WERI-Rb-1 (cell line): Measurements from ENCODE around the gene PPT2.
"Not testable (repeated sequence)": the region's sequence is repeated elsewhere in the genome, so short reads cannot be mapped to it uniquely, and the experiment has no call there.

Experiments used
- DNase-seq: peaks from one replicate; pipeline ENCODE4 v3.0.0-alpha.2; 2020
- H3K27ac ChIP-seq: fragments of 250-450 bp; sonication (Bioruptor Pico); 2 replicates; pipeline ENCODE4 v1.5.1; 2020; ENCODE audit warnings: mild to moderate bottlenecking, moderate library complexity
- H3K27me3 ChIP-seq: fragments of 250-450 bp; sonication (Bioruptor Pico); 2 replicates; pipeline ENCODE4 v1.5.1; 2021; ENCODE audit warnings: mild to moderate bottlenecking, low read depth, moderate library complexity; ENCODE audit not compliant: insufficient read depth, severe bottlenecking
- H3K36me3 ChIP-seq: fragments of 250-450 bp; sonication (Bioruptor Pico); 2 replicates; pipeline ENCODE4 v1.5.1; 2020; ENCODE audit warnings: mild to moderate bottlenecking, moderate library complexity
- H3K4me3 ChIP-seq: 2 replicates; pipeline ENCODE4 v1.5.1; 2011; ENCODE audit warnings: low read depth, mild to moderate bottlenecking, control low read depth, low read length
- H3K9me3 ChIP-seq: fragments of 250-450 bp; sonication (Bioruptor Pico); 2 replicates; pipeline ENCODE4 v1.5.1; 2021; ENCODE audit warnings: mild to moderate bottlenecking, moderate library complexity; ENCODE audit not compliant: severe bottlenecking
- TF ChIP-seq, protein P1 (sequence below): IDR thresholded peaks from 2 replicates; pipeline ENCODE4 v1.5.1; 2011; ENCODE audit warnings: low read depth, mild to moderate bottlenecking, control low read depth, inconsistent platforms, low read length

Gene PPT2

DNA sequence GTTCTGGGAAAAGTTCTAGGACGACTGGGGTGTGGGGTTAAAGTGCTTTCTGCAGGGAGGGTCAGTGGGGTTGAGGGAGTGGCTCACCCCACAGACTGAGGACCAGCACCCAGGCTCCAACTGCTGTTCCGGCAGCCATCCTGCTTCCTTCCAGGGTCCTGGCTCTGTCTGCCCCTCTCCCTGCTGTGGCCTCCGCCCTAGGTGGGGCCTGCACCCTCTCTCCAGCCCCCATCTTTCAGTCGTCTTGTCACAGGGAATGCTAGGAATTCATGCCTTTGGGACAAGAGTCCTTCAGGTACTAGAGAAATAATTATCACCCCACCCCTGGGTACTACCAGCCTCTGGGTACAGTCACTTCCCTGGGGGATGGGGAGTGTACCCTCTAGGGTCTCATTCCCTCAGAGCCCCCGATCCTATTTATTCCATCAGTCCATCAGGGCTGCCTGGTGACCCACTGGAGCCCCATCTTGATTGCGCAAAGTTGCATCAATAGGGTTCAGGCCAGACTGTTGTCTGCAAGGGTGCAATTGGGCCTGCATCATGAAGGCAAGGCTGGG lies 30.2 kb downstream of the PPT2 start, which contains the start of gene AGER:
TSS of gene AGER (minus strand) at position 170 of the 557 bp plus-strand sequence. CDS start at position 139, 31 bp downstream.
- no peak for DNase-seq
- Histone ChIP-seq H3K36me3 (peaks cover 76% of the 10 kb centered on the region), H3K9me3 (no peaks in the 10 kb centered on the region), H3K4me3 (no peak within 1 kb of the TSS), H3K27ac (no peak within 1 kb of the TSS; the same call in 1 of the 2 replicates), H3K27me3 (no peaks in the 10 kb centered on the region)
- TF ChIP-seq, protein P1, sequence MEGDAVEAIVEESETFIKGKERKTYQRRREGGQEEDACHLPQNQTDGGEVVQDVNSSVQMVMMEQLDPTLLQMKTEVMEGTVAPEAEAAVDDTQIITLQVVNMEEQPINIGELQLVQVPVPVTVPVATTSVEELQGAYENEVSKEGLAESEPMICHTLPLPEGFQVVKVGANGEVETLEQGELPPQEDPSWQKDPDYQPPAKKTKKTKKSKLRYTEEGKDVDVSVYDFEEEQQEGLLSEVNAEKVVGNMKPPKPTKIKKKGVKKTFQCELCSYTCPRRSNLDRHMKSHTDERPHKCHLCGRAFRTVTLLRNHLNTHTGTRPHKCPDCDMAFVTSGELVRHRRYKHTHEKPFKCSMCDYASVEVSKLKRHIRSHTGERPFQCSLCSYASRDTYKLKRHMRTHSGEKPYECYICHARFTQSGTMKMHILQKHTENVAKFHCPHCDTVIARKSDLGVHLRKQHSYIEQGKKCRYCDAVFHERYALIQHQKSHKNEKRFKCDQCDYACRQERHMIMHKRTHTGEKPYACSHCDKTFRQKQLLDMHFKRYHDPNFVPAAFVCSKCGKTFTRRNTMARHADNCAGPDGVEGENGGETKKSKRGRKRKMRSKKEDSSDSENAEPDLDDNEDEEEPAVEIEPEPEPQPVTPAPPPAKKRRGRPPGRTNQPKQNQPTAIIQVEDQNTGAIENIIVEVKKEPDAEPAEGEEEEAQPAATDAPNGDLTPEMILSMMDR = no peak

DNA sequence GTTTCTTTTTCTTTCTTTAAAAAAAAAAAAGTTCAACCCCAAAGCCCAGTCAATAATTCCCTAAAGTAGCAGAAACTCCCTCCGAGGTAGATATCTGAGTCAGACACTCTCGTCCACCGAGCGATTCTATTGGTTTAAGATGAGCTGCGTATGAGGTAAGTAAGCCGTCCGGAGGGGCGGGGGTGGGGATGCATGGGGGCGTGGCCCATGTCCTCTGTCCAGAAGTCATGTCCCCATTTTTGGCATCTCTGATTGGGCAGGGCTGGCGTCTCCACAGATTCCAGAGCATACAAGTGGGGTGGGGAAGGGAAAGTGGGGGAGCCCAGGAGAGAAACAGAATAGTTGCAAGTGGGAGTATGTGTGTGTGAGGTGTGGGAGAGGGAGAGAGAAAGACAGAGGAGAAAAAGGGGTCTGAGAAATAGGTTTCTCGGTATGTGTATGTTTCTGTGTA lies 31.8 kb downstream of the PPT2 start:
- H3K9me3 ChIP-seq, H3K27me3 ChIP-seq, H3K4me3 ChIP-seq, H3K27ac ChIP-seq: not testable (repeated sequence)
- DNase-seq = peak; percentile 89
- H3K36me3 ChIP-seq = peaks cover 65% of the 10 kb centered on the region

DNA sequence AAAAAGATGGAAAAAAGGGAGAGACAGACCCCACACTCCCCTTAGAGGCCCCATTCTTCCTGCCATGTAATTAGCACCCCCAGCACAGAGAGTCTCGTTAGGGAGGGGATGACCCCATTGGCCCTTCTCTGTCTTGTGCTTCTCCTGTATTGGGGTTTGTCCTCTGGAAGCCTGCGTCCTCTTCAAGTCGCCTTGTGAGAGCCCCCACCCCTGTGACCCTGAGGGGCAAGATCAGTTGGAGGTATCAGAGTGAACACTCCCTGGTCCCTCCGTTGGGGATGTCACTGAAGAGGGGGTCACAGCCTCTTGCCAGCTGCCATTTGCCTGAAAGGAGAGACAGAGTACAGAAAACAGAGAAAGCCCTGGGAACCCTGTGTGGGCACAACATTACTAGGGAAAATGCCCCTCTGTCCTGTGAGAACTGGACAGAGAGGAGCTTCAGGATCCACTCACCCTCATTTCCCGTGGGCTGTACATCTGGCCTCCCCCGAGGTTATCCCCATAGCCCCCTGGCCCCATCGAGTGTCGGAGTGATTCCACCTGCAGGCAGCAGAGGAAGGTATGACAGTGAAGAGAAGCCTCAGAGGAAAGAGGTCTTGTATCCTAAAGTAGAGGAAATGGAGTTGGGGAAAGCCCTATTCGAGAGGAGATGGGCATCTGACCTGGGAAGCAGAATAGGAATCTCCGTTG lies 32.4 kb downstream of the PPT2 start:
- peaks cover 59% of the 10 kb centered on the region for H3K36me3 ChIP-seq
- not testable (repeated sequence) for H3K27me3 ChIP-seq, DNase-seq, H3K4me3 ChIP-seq, H3K9me3 ChIP-seq, H3K27ac ChIP-seq

DNA sequence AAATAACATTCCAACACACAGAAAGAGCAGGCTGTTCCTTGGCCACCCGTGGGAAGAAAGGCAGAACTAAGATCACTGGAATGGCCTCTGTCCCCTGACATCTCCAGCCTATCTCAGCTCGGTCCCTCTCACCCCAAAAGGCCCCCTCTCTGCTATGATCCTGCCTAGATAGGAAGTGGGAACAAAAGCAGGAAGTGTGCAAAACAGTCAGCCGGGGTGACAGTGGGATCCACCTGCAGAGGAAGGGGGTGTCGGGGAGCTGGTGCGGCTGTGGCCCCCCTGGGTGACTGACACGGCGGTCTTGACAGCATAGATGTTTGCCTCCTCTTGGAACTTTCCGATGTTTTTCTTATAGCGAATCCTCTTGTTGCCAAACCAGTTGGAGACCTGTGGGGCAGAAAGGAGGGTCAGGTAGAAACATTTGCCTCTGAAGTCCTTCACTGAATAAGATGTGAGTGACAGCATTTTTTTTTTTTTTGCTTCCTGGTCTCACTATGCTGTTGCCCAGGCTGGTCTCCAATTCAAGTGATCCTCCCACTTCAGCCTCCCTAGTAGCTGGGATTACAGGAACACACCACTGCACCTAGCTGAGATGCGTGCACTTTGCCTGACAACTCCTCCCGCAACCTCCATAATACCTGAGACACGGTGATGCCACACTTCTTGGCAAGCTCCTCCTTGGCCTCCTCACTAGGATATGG lies 33.2 kb downstream of the PPT2 start:
- TF ChIP-seq, protein P1 = no peak
- no peaks in the 10 kb centered on the region for H3K27me3 ChIP-seq
- no peak overlapping the region for H3K4me3 ChIP-seq
- H3K36me3 ChIP-seq = peaks cover 50% of the 10 kb centered on the region
- H3K9me3 ChIP-seq = no peaks in the 10 kb centered on the region
- no peak overlapping the region; the same call in 1 of the 2 replicates for H3K27ac ChIP-seq
- DNase-seq = no peak

DNA sequence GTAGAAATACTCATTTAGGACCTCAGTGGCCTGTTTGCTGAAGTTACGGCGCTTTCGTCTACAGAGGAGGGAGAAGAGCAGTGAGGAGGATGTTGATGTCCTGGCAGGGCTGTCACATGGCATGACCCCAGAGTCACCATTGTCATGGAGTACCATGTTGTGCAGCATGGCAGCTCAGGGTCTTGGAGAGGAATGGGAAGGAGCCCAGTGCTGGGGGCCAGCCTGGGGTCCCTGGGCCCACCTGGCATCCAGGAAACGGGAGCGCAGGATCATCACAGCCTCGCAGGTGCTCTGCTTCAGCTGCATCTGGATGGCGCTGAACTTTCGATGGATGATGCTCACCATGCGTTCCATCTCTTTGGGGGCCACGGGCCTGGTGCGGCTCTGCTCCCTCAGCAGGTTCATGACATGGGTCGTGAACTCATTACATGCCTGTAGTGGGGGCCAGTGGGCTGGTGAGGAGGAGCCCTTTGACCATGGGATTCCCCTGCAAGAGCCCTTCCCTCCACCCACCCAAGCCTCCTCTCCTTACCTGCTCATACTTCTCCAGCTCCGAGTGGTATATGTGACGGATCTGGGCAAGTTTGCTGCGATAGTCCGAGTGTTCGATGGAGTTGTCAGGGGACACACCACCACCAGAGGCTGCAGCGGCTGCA lies 33.9 kb downstream of the PPT2 start:
- H3K27ac ChIP-seq = 0 out of 2 replicates have a peak overlapping the region, but pooled peaks have one; percentile 88
- not testable (repeated sequence) for H3K27me3 ChIP-seq, H3K4me3 ChIP-seq

DNA sequence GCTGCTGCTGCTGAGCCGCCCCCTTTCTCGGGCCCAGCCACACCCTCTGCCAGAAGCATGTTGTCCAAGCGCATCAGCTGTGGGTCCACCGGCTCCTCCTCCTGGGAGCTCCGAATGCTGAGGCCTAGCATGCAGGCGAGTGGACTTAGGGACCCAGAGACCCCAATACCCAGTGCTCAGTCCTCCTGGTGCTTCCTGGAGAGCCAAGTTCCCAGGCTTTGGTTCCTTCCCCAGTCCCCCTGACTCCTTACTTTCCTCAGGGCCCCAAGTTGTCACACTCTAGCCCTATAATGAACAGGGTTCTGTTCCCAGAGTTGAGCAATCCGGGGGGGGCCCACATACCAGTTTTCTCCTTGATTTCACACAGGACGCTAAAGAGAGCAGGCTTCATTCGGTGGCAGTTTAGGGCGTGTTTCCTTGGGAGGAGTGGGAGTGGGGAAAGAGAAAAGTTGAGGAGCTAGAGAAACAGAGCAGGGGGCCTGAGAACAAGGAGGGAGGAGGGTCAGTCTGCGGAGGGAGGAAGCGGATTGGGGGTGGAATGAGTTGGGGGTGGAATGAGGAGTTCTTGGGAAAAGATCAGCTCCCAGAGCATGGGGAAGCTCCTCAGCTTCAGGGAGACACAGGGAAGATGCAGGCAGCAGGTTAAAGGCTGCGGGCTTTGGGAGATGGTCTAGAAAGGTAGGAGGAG lies 34.6 kb downstream of the PPT2 start:
- H3K4me3 ChIP-seq = no peak overlapping the region; the same call in 1 of the 2 replicates
- TF ChIP-seq, protein P1 = no peak
- H3K36me3 ChIP-seq = peaks cover 36% of the 10 kb centered on the region
- H3K27ac ChIP-seq = peak overlapping the region; percentile 88
- no peak for DNase-seq
- H3K9me3 ChIP-seq = no peaks in the 10 kb centered on the region
- H3K27me3 ChIP-seq = no peaks in the 10 kb centered on the region

More for the DNA sequence above, 33.9 kb downstream of the PPT2 start:
- peaks cover 43% of the 10 kb centered on the region for H3K36me3 ChIP-seq
- not testable (repeated sequence) for DNase-seq, H3K9me3 ChIP-seq
